ENCODE results near the gene GRM4. TPM values are rescaled to one million over a fixed set of nuclear protein-coding genes. Genes with fewer than 3 reads are reported as not detected.

Gene GRM4
- total and polyA plus RNA-seq, 4 donors, result not detected

GRCh38 chr6:33974030-33974429, 171.9 kb downstream of the GRM4 start:
- Histone ChIP-seq H3K27me3 (ENCODE audit: control insufficient read depth in 4 of 4, insufficient read depth in 4 of 4, low read length in 3 of 4) (peaks cover 0 to 2% (median 0%) of the 10 kb centered on the region in 4 donors), H3K27ac (ENCODE audit: low read depth in 1 of 2, low read length in 2 of 2) (no peak overlapping the region), H3K9ac (ENCODE audit: low read depth in 1 of 2, low read length in 2 of 2) (no peak overlapping the region), H3K4me3 (ENCODE audit: low read depth in 1 of 3, low read length in 3 of 3) (no peak overlapping the region), H3K36me3 (ENCODE audit: control insufficient read depth in 4 of 4, insufficient read depth in 3 of 4, low read depth in 1 of 4, low read length in 3 of 4) (no peaks in the 10 kb centered on the region), H3K4me1 (ENCODE audit: control insufficient read depth in 4 of 4, insufficient read depth in 4 of 4, low read length in 3 of 4) (no peaks in the 10 kb centered on the region), H3K9me3 (ENCODE audit: control insufficient read depth in 4 of 4, low read length in 3 of 4) (no peaks in the 10 kb centered on the region)
- WGBS, result 80% methylated on average over 4 of the region's 4 CpGs
- no peak for TF ChIP-seq ZBTB33 (IDR thresholded peaks at IDR 0.05)
- TF ChIP-seq REST (IDR thresholded peaks at IDR 0.05), result no peak
- no peak for TF ChIP-seq HNF4A (conservative IDR thresholded peaks at IDR 0.05)
- no peak for TF ChIP-seq YY1 (IDR thresholded peaks at IDR 0.05)
- TF ChIP-seq FOXA1 (IDR thresholded peaks at IDR 0.05), result no peak
- TF ChIP-seq, protein P1, sequence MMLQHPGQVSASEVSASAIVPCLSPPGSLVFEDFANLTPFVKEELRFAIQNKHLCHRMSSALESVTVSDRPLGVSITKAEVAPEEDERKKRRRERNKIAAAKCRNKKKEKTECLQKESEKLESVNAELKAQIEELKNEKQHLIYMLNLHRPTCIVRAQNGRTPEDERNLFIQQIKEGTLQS (IDR thresholded peaks at IDR 0.05), result no peak
- TF ChIP-seq RXRA (IDR thresholded peaks at IDR 0.05), result no peak
- TF ChIP-seq MAX (IDR thresholded peaks at IDR 0.05), result no peak
- TF ChIP-seq GABPA (IDR thresholded peaks at IDR 0.05 in 1 of 2, conservative IDR thresholded peaks at IDR 0.05 in 1 of 2), result no peak
- no peak for TF ChIP-seq EGR1 (IDR thresholded peaks at IDR 0.05; ENCODE audit: low read depth in 2 of 2)
- TF ChIP-seq FOXA2 (IDR thresholded peaks at IDR 0.05), result no peak
- TF ChIP-seq JUND (IDR thresholded peaks at IDR 0.05), result no peak
- no peak for TF ChIP-seq SP1 (IDR thresholded peaks at IDR 0.05)
- no peak for DNase-seq (ENCODE audit: low spot score)

GRCh38 chr6:33971580-33971979, 174.3 kb downstream of the GRM4 start:
- Histone ChIP-seq H3K27ac (ENCODE audit: low read depth in 1 of 2, low read length in 2 of 2) (no peak overlapping the region), H3K9me3 (ENCODE audit: control insufficient read depth in 4 of 4, low read length in 3 of 4) (no peaks in the 10 kb centered on the region), H3K9ac (ENCODE audit: low read depth in 1 of 2, low read length in 2 of 2) (no peak overlapping the region), H3K27me3 (ENCODE audit: control insufficient read depth in 4 of 4, insufficient read depth in 4 of 4, low read length in 3 of 4) (peaks cover 0 to 2% (median 0%) of the 10 kb centered on the region in 4 donors), H3K4me1 (ENCODE audit: control insufficient read depth in 4 of 4, insufficient read depth in 4 of 4, low read length in 3 of 4) (no peaks in the 10 kb centered on the region), H3K4me3 (ENCODE audit: low read depth in 1 of 3, low read length in 3 of 3) (no peak overlapping the region), H3K36me3 (ENCODE audit: control insufficient read depth in 4 of 4, insufficient read depth in 3 of 4, low read depth in 1 of 4, low read length in 3 of 4) (no peaks in the 10 kb centered on the region)
- 77% methylated on average over 4 of the region's 4 CpGs for WGBS
- TF ChIP-seq, protein P1 (IDR thresholded peaks at IDR 0.05), result no peak
- TF ChIP-seq RAD21 (IDR thresholded peaks at IDR 0.05), result no peak
- no peak for DNase-seq (ENCODE audit: low spot score)

Small RNA genes within 50 kb of the gene (small RNA-seq; reads per million reads assigned to genes)
- gene MIR1275, result not detected

Other genes starting within 250 kb of the GRM4 start
- 100 to 1,000 TPM in 1 of 2 donors, 1 to 10 TPM in 1; 4.2 to 118 TPM for gene HMGA1, start 90.8 kb upstream of the GRM4 start, total RNA-seq
- gene HMGA1, start 90.8 kb upstream of the GRM4 start, polyA plus RNA-seq, result 1 to 10 TPM; 7.9 to 9.2 TPM
- gene SMIM29, start 102.9 kb upstream of the GRM4 start, total RNA-seq, result 1 to 10 TPM; 2.4 to 2.6 TPM
- 10 to 100 TPM; 10.8 to 11.3 TPM for gene SMIM29, start 102.9 kb upstream of the GRM4 start, polyA plus RNA-seq
- gene NUDT3, start 246.6 kb upstream of the GRM4 start, total RNA-seq, result 10 to 100 TPM; 11.3 to 20.2 TPM
- 1 to 10 TPM; 3.2 to 7.6 TPM for gene NUDT3, start 246.6 kb upstream of the GRM4 start, polyA plus RNA-seq